ENCODE measurements around the gene ADGRG4.

ADGRG4 gene

DNA sequence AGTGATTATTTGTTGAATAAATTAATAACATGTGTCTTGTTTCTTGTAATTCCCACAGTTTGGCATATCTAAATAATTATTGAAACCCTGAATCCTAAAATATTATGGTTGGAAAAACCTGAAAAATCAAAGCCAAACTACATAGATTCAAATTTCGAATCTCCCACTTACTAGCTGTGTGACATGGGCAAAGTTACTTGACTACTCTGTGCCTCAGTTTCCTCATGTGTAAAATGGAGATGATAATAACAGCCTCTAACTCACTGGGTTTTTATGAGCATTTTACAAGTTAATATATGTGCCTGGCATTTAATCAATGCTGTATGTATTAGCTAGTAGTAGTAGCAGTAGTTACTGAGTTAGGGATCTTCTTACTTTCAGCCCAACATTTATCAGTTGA lies 152.4 kb downstream of the ADGRG4 start:
- intact Hi-C loops (cut with DNase I) = no loop called here
- DNase-seq = no peak

DNA sequence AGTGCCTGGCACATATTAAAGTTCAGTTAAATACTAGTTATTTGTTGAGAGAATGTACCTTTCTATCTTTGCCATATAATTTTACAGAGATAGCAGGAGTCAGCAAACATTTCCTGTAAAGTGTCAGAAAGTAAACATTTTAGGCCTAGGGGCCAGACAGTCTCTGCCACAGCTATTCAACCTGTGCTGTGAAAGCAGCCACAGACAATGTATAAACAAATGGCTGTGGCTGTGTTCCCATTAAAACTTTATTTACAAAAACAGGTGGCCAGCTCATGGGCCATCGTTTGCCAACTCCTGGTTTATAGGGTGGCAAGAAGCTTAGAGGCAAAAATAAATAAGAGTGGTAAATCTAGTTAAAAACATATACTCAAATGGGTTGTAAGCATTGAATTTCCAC lies 153.0 kb downstream of the ADGRG4 start:
- no peak for DNase-seq
- intact Hi-C loops (cut with DNase I) = no loop called here

DNA sequence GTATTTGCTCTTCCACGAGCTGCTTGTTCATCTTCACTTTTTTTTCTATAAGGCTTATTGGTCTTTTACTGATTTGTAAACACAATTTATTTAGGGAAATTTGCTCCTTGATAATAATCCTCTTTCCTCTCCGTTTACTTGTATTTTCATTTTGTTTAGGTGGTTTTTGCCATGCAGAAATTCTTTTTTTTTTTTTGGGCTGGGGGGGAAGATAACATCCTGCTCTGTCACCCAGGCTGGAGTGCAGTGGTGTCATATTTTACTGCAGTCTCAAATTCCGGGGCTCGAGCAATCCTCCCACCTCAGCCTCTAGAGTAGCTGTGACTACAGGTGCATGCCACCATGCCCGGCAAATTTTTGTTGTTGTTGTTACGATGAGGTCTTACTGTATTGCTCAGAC lies 155.4 kb downstream of the ADGRG4 start:
- no peak for DNase-seq
- intact Hi-C loops (cut with DNase I) = no loop called here

DNA sequence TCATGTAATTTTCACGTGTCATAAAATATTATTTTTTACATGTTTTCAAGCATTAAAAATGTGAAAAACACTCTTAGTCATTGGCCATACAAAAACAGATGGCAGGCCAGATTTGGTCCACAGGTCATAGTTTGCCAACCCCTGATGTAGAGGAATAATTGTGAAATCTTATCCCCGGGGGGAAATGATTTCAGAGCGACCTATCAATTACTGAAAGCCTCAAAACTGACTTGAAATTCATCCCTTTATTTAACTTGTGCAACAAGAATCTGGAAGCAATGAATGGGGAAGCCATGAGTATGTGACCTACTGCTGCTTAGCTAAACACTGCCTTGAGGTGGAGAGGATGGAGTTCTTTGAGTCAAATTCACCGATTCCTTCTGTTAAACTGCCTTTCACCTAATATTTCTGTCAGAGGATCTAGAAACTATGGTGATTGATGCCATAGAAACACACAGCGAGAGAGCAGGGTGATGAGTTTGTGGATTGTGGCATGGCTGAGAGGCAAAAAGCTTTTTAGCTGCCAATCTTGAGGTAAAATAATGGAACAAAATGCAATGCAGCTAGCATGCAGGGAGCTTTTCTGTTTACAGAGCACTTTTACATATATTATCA lies 156.6 kb downstream of the ADGRG4 start:
- no peak for DNase-seq
- intact Hi-C loops (cut with DNase I) = no loop called here

DNA sequence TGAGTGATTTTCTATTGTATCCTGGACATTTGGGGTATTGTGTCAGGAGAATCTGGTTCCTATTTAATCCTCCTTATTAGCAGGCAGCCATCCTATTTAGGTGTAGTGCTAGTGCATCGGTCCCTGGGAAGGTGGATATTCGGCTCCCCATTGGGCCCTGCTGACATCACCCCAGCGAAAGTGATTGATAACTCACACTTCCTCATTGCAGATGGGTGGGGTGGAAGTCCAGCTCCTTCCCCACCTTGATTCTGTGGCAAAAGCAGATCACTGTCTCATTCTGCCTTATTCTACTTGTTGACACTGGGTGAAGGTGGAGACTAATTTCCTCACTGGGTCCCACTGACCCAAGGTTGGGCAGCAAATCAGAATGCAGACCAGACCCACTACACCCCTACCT lies 163.8 kb downstream of the ADGRG4 start:
- no peak for DNase-seq
- intact Hi-C loops (cut with DNase I) = no loop called here

All from posterior cingulate gyrus (tissue), 11 donors.